Epithelial cell of prostate (primary cell): Measurements from ENCODE around the gene MINDY4.
A peak's percentile ranks its signal among the peaks of the same experiment; 100 is the strongest.

ENCODE experiments used
- DNase-seq: peaks from one replicate; pipeline ENCODE4 v3.0.0-alpha.2; 2011; ENCODE audit warnings: low read depth, low spot score
- H3K27ac ChIP-seq: fragments of 450-650 bp; 2 replicates; pipeline ENCODE4 v1.5.1; 2017; ENCODE audit warnings: mild to moderate bottlenecking

MINDY4 gene

GRCh38 chr7:30936650-30937245 lies 165.5 kb downstream of the MINDY4 start:
- no peak for DNase-seq
- no peak overlapping the region for H3K27ac ChIP-seq

GRCh38 chr7:30937416-30937815 lies 166.2 kb downstream of the MINDY4 start:
- no peak for DNase-seq
- H3K27ac ChIP-seq: no peak overlapping the region

- peak; percentile 8 for DNase-seq
- no peak overlapping the region for H3K27ac ChIP-seq
These were observed 167.5 kb downstream of the MINDY4 start for GRCh38 chr7:30938435-30939316.

GRCh38 chr7:30941582-30942323 lies 170.5 kb downstream of the MINDY4 start:
- H3K27ac ChIP-seq: no peak overlapping the region
- no peak for DNase-seq
